HG03432 (cell line): ENCODE data around the gene PCP4.
A peak's percentile ranks its signal among the peaks of the same experiment; 100 is the strongest.
"Not testable (repeated sequence)": the region's sequence is repeated elsewhere in the genome, so short reads cannot be mapped to it uniquely, and the experiment has no call there.

ENCODE experiments used
- ATAC-seq: cut with Tn5 transposase; IDR thresholded peaks from one replicate; pipeline ENCODE4 v1.9.1; 2021; ENCODE audit warnings: mild to moderate bottlenecking, moderate library complexity; ENCODE audit not compliant: unreplicated experiment

Gene PCP4

DNA sequence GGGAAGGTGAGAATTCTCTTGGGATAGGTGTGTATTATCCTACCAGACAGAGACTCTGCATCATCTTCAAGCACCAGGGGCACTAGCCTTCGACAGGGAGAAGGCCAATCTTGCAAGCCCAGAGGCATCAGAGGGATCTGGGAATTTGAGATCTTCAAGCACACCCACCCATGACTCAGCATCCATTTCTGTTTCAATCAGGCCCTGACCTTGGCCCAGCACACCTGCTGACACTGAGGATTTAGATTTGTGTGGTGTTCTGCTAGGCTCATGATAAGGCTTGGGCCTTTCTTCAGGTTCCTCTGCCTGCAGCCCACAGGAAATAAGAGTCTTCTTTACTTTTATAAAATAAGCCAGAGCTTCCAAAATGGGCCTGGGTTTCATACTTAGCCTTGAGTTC is 6.6 kb upstream of the PCP4 start:
- ATAC-seq: no peak

GRCh38 chr21:39863111-39863510 is 4.1 kb upstream of the PCP4 start:
- no peak for ATAC-seq

DNA sequence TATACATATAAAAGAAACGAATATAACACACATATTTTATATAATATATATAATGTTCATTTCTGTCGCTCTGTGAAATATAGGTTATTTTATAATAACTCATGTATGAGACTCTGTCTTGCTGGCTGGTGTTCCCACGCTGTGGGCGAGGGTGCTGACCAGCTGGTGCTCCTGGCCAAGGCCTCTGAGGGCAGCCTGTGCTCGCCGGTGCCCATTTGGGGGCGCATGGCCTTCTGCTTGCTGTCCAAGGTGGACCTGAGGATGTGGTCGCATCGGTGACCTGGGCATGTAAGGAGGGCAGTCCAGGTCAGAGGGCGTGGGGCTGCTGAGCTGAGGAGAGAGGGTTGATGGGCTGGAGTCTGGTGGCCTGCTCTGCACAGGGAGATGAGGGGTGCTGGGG is 1.1 kb upstream of the PCP4 start:
- no peak for ATAC-seq

DNA sequence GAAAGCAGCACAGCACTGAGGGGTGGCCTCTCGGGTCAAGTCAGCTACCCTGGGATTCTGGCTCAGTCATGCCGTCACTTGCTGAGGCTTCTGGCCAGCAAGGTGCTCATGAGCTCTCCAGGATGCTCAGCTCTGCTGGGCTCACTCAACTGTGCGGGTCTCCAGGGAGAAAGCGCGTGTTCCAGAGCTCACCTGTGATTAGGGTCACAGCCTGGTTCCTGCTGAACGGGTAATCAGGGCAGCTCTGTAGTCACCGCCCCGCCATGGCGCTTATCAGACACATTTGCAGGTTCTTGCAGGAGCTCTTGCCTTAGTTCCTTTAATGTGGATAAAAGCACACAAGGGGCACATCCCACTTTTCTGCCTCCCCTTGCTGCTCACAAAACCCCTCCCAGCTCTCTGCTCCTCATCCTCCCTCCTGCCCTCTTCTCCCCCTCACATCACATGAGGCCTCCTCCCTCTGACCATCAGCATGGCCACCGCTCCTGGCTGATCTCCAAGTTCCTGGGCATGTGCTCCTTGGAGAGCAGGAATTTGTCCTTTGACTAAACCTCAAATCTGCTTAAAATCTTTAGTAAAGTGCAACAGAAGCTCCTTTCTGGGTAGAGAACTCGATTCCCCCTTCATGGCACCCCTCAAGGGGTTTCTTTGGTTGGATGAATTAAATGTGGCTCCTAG is 2.0 kb downstream of the PCP4 start:
- no peak for ATAC-seq

DNA sequence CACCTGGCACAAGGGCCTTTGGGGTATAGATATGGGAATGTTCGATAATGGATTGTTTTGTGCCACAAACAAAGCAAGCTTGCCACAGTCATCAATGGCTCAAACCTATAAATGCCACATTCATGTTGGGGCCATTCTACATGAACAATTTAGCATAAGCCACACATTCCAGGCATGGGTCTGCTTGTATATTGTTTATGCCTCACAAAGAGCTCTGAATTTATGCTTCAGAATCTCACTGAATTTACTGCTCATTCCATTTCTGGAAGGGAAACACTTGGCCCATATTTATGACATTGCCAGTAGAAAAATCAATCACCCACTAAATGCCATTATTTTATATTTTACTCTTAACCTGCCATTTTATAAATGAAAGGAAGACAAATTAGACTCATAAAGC is 6.4 kb downstream of the PCP4 start:
- no peak for ATAC-seq

DNA sequence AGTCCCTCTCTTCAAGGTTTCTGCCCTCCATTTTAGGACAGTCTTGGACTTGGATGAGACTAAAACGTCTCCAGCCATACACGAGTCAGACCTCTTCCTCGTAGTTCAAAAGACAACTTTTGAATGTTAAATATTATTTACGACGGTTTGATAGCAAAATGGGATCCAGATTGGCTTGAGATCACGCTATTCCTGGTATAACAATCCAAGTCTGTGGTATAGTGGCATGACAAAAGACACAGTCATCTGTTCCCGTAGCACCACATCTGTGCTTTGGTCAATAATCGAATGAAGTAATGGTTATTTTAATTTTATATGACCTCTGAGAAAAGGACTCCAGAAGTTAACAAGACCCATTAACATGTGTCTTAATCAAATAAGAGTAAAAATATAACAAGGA is 7.0 kb downstream of the PCP4 start:
- no peak for ATAC-seq

GRCh38 chr21:39874759-39875158 is 7.5 kb downstream of the PCP4 start:
- ATAC-seq: no peak

- no peak for ATAC-seq
These were observed 14.4 kb downstream of the PCP4 start for GRCh38 chr21:39881661-39882060.

- peak; percentile 61 for ATAC-seq
These were observed 15.1 kb downstream of the PCP4 start for GRCh38 chr21:39882151-39882838.

- no peak for ATAC-seq
These were observed 15.6 kb downstream of the PCP4 start for GRCh38 chr21:39882839-39883195.

- no peak for ATAC-seq
These were observed 18.0 kb downstream of the PCP4 start for GRCh38 chr21:39885119-39885848.

GRCh38 chr21:39888848-39889247 is 21.6 kb downstream of the PCP4 start:
- no peak for ATAC-seq

GRCh38 chr21:39891111-39891510 is 23.9 kb downstream of the PCP4 start:
- ATAC-seq: no peak

GRCh38 chr21:39891863-39892262 is 24.6 kb downstream of the PCP4 start:
- not testable (repeated sequence) for ATAC-seq

GRCh38 chr21:39900491-39900890 is 33.3 kb downstream of the PCP4 start:
- ATAC-seq: no peak

DNA sequence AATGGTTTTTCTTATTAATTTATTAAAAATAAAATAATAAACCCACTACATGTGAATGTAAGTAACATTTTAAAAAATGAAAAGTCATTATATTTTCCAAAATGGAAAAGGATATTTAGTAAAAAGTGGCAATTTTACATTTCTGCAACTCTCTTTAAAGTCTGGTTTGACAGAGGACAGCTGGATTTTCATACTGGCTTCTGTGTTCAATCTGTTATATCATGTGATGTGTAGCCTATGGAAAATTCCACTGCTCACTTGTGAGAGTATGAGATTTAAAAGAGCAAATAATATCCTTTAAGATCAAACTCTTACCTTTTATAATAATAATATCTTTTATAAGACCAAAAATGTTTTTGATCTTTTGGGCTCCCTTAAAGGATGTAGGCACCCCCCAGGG is 33.7 kb downstream of the PCP4 start:
- ATAC-seq: no peak

DNA sequence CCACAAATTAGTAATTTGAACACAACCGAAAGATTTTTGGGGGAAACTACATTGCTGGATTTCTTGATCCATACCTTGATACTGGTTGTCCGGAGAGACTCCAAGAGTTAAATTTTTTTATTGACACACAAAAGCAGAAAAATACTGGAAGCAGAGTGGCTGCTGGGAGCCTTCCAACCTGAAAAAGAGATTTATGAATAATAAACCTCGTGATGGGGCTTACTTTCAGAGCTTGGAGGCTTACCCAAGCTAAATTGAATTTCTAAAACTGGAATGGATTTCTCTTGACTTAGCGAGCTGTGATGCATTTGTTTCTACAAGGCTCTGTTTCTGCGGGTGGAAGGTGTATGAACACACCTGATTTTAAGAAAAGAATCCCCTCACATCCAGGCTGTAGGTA is 35.7 kb downstream of the PCP4 start:
- no peak for ATAC-seq

DNA sequence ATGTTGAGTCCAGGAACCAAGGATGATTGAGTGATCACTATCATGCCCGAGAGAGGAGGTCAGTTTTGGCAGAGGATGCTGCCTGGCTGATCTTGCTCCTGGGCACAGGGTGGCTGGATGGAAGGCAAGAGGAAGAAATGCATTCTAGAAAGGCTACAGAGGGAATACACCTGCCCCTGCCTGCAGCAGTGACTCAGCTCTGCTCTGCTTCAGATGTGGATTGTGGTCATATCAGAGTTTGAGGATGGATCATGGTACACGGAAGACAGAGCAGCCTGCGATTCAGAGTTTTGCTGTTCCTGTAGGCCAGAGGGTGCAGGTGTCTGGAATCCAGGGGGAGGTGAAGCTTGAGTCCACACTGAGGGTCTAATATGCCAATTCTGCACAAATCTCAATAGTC is 37.2 kb downstream of the PCP4 start:
- no peak for ATAC-seq

- ATAC-seq: no peak
These were observed 41.2 kb downstream of the PCP4 start for GRCh38 chr21:39908265-39908923.

DNA sequence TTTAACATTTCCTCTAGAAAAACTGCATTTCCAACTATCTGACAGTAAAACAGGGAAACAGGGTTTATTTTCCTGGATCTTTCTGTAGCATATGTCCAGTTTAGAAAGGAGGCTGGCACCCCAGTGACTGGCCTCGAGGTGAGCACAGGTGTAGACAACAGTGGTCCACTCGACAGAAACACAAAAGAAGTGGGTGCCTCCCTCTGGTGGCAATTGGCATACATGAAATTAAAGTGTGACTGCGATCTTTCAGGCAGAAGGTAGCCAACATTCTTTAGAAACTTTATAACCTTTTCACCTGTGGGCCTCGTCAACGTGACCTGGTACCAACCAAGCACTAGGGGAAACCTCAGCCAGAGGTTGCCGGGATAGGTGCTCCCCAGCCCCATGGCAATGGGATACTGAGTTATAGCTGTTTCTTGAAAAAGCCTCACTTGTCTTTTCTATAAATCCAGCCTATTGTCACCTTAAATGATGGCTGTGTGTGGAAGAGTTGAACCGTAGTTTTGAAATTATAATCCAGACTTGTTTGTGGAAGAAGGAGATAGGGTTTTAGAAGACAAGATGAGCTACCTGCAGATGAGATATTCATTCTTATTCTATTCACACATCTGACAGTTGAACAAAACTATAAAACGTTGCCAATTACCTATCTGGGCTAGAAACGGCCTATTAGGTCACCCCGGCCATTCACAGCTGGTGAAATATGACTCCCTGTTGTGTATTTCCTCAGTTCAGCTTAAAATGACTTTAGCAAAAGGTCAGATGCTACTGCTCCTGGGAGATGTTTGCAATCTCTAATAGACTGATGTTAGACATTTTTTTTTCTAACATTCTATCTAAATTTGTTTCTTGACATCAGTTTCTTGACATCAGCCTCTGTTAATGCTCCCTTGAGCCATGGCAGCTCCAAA is 44.3 kb downstream of the PCP4 start:
- no peak for ATAC-seq
